DOHH2 (cell line): Measurements from ENCODE around the gene B3GNT2.

Experiments
- H3F3A ChIP-seq: fragments of 200-600 bp; sonication (generic), shearing (Covaris generic); 2 replicates; pipeline ENCODE4 v1.6.0; 2016; ENCODE audit warnings: antibody characterized with exemption, mild to moderate bottlenecking; ENCODE audit not compliant: control insufficient read depth, insufficient read depth
- H3K27ac ChIP-seq: fragments of 200-600 bp; sonication (generic); 2 replicates; pipeline ENCODE4 v1.5.1; 2014; ENCODE audit warnings: low read depth, mild to moderate bottlenecking, low read length, moderate library complexity
- H3K27me3 ChIP-seq: fragments of 200-600 bp; sonication (generic); 2 replicates; pipeline ENCODE4 v1.6.1; 2014; ENCODE audit warnings: mild to moderate bottlenecking, low read length, mixed read lengths; ENCODE audit not compliant: control insufficient read depth
- H3K36me3 ChIP-seq: fragments of 200-600 bp; sonication (generic); 2 replicates; pipeline ENCODE4 v1.6.1; 2014; ENCODE audit warnings: mild to moderate bottlenecking, low read length, moderate library complexity, mixed read lengths; ENCODE audit not compliant: control insufficient read depth
- H3K4me1 ChIP-seq: fragments of 200-600 bp; sonication (generic); 2 replicates; pipeline ENCODE4 v1.6.1; 2014; ENCODE audit warnings: mild to moderate bottlenecking, low read length, mixed read lengths; ENCODE audit not compliant: control insufficient read depth
- H3K4me2 ChIP-seq: fragments of 200-600 bp; sonication (generic); 2 replicates; pipeline ENCODE4 v1.6.0; 2014; ENCODE audit warnings: mild to moderate bottlenecking, low read length, moderate library complexity
- H3K4me3 ChIP-seq: fragments of 200-600 bp; sonication (generic); 2 replicates; pipeline ENCODE4 v1.5.1; 2014; ENCODE audit warnings: mild to moderate bottlenecking, low read length, mixed read lengths
- H3K79me2 ChIP-seq: fragments of 200-600 bp; sonication (generic); 2 replicates; pipeline ENCODE4 v1.6.1; 2014; ENCODE audit warnings: mild to moderate bottlenecking, low read length, mixed read lengths; ENCODE audit not compliant: control insufficient read depth
- H3K9me2 ChIP-seq: fragments of 200-600 bp; sonication (generic); replicated peaks from 2 replicates; pipeline ENCODE4 v1.6.1; 2014; ENCODE audit warnings: mild to moderate bottlenecking, low read length, mixed read lengths; ENCODE audit not compliant: control insufficient read depth
- H3K9me3 ChIP-seq: fragments of 200-600 bp; sonication (generic); 2 replicates; pipeline ENCODE4 v1.6.1; 2014; ENCODE audit warnings: antibody characterized with exemption, low read length, mixed read lengths; ENCODE audit not compliant: control insufficient read depth, insufficient read depth
- H4K20me1 ChIP-seq: fragments of 200-600 bp; sonication (generic); 2 replicates; pipeline ENCODE4 v1.6.0; 2014; ENCODE audit warnings: low read depth, mild to moderate bottlenecking, antibody characterized with exemption, low read length, moderate library complexity; ENCODE audit not compliant: control insufficient read depth, insufficient read depth
- EZH2phosphoT487 ChIP-seq: fragments of 200-600 bp; sonication (generic); IDR thresholded peaks from 2 replicates; pipeline ENCODE4 v1.6.1; 2017; ENCODE audit warnings: borderline replicate concordance, mild to moderate bottlenecking, antibody characterized with exemption, low read length, moderate library complexity, mixed read lengths
- TF ChIP-seq, protein P1 (sequence below): fragments of 200-600 bp; sonication (generic); IDR thresholded peaks from one replicate; pipeline ENCODE4 v1.5.1; 2014; ENCODE audit warnings: antibody characterized with exemption, mild to moderate bottlenecking, low read depth, low read length; ENCODE audit not compliant: poor library complexity, severe bottlenecking

Gene B3GNT2

DNA sequence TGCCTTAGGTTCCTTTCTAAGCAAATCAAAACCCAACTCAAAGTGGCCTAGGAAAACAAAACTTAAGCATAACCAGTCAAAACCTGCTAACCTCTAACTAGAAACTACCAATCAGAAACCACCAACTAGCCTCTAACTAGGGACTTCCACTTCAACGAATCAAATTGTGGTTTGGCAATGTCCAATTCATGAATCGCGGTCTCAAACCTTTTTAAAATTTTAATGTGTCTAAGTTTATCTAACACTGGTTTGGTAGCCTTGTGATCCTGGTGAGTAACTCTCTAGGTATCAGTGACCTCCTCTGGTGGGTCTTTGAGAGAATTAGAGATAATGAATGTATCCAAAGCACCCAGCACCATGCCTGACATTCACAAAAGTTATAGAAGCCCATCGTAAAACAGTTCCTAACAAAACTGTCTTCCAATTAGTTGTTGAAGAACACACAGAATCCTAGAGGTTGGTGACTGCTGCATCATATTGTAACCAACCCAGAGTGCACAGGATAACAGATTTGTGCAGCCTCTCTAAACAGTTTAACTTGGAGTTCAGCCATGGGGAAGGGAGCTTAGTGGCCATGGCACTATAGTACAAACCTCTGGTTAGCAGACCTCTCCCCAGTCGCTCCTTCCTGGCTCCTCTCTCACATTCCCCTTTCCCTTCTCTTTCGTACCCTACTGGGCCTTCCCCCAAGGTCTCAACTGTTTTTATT lies 45.2 kb upstream of the B3GNT2 start:
- Histone ChIP-seq H3K79me2 (no peaks in the 10 kb centered on the region), H3F3A (peaks cover 2% of the 10 kb centered on the region; the same call in 1 of the 2 replicates), H3K4me3 (no peak overlapping the region), H3K9me2 (no peaks in the 10 kb centered on the region), H3K4me2 (no peak overlapping the region), H4K20me1 (no peaks in the 10 kb centered on the region), H3K27ac (no peak overlapping the region), H3K27me3 (no peaks in the 10 kb centered on the region), H3K9me3 (peaks cover 3% of the 10 kb centered on the region; the same call in 1 of the 2 replicates), H3K36me3 (no peaks in the 10 kb centered on the region), H3K4me1 (peaks cover 14% of the 10 kb centered on the region)
- TF ChIP-seq EZH2phosphoT487 = no peak
- TF ChIP-seq, protein P1, sequence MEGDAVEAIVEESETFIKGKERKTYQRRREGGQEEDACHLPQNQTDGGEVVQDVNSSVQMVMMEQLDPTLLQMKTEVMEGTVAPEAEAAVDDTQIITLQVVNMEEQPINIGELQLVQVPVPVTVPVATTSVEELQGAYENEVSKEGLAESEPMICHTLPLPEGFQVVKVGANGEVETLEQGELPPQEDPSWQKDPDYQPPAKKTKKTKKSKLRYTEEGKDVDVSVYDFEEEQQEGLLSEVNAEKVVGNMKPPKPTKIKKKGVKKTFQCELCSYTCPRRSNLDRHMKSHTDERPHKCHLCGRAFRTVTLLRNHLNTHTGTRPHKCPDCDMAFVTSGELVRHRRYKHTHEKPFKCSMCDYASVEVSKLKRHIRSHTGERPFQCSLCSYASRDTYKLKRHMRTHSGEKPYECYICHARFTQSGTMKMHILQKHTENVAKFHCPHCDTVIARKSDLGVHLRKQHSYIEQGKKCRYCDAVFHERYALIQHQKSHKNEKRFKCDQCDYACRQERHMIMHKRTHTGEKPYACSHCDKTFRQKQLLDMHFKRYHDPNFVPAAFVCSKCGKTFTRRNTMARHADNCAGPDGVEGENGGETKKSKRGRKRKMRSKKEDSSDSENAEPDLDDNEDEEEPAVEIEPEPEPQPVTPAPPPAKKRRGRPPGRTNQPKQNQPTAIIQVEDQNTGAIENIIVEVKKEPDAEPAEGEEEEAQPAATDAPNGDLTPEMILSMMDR = no peak

DNA sequence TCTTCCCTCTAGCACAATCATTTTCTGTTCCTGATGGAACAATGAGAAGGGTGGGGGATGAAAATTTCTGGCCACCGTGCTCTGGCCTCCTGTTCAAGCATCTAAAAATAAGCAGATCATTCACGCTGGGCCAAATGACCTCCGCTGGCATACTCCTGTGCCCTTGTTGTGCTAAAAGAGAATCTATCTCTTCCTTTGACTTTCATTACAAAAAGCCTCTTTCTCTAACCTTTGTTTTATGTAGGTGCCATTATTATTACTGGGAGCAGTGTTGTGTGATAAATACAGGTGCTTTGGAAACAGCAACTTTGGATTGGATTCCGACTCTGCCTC lies 44.6 kb upstream of the B3GNT2 start:
- H3K4me2 ChIP-seq = no peak overlapping the region
- no peaks in the 10 kb centered on the region for H3K27me3 ChIP-seq
- H3K4me1 ChIP-seq = peaks cover 9% of the 10 kb centered on the region
- no peak overlapping the region for H3K4me3 ChIP-seq
- H3F3A ChIP-seq = no peaks in the 10 kb centered on the region
- no peaks in the 10 kb centered on the region for H3K79me2 ChIP-seq
- no peak for TF ChIP-seq EZH2phosphoT487
- H3K9me3 ChIP-seq = peaks cover 3% of the 10 kb centered on the region; the same call in 1 of the 2 replicates
- no peaks in the 10 kb centered on the region for H3K36me3 ChIP-seq
- H3K27ac ChIP-seq = no peak overlapping the region
- H3K9me2 ChIP-seq = no peaks in the 10 kb centered on the region
- no peaks in the 10 kb centered on the region for H4K20me1 ChIP-seq

DNA sequence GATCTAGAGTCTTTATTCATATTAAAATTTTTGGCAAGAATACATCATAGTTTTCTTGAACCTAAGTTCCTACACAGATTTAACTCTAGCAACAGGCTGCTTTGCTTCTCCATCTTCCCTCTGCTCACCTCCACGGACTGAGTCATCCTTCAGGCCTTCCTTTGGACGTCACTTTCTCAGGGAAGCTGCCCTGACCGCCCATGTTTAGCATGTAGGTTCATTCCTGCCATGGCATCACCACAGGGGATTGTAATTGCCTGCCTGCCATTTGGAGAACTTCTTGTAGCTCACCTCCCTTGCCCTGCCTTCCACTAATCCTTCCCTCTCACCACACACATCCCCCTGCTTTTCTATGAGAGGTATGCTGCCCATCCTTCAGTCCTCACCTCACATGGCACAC lies 43.9 kb upstream of the B3GNT2 start:
- H3K79me2 ChIP-seq = no peaks in the 10 kb centered on the region
- peaks cover 3% of the 10 kb centered on the region for H3K4me1 ChIP-seq
- H3K4me2 ChIP-seq = no peak overlapping the region
- TF ChIP-seq, protein P1 = no peak
- no peak for TF ChIP-seq EZH2phosphoT487
- no peak overlapping the region for H3K27ac ChIP-seq
- no peaks in the 10 kb centered on the region for H3K27me3 ChIP-seq
- no peaks in the 10 kb centered on the region for H3K9me2 ChIP-seq
- H3F3A ChIP-seq = no peaks in the 10 kb centered on the region
- no peaks in the 10 kb centered on the region for H3K36me3 ChIP-seq
- H4K20me1 ChIP-seq = no peaks in the 10 kb centered on the region
- peaks cover 3% of the 10 kb centered on the region; the same call in 1 of the 2 replicates for H3K9me3 ChIP-seq
- H3K4me3 ChIP-seq = no peak overlapping the region

DNA sequence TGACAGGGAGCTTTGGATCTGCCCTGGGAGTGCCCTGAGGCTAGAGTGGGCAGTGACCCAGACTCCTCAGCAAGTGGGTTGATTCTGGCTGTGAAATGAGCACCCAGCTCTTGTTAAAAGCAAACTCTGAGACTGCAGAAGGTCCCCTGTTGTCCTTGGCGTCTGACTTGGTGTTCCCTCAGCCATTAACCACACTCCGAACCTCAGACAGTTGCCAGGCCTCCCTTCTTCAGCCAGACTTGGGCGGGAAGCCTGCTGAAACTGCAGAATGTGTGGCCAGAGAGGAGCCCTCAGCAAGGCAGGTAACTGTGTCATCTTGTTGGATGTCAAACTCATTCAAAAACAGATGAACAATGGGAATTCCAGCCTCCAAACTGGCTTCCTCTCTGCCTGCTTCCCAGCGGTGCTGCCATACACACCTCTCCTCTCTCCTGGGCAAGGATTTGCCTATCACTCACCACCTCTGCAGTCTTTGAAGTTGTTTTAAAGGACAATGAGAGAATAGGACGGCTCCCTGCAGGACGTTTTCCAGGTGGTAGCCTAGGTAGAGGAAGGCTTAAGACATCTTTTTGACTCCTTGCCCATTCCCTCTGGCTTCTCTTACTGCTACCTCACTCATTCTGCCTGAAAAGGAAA lies 38.9 kb upstream of the B3GNT2 start:
- Histone ChIP-seq H3K9me3 (peaks cover 3% of the 10 kb centered on the region; the same call in 1 of the 2 replicates), H4K20me1 (no peaks in the 10 kb centered on the region), H3K27ac (no peak overlapping the region), H3K4me2 (no peak overlapping the region), H3F3A (no peaks in the 10 kb centered on the region), H3K27me3 (no peaks in the 10 kb centered on the region), H3K79me2 (no peaks in the 10 kb centered on the region), H3K4me3 (no peak overlapping the region), H3K4me1 (peaks cover 8% of the 10 kb centered on the region), H3K9me2 (no peaks in the 10 kb centered on the region), H3K36me3 (no peaks in the 10 kb centered on the region)
- no peak for TF ChIP-seq EZH2phosphoT487
- TF ChIP-seq, protein P1 = no peak
